Endothelial cell of umbilical vein (primary cell): ENCODE results near the gene TMC3. TPM values are rescaled to one million over a fixed set of nuclear protein-coding genes. Genes with fewer than 3 reads are reported as not detected.

Experiments
- BruUV-seq: library from RNA; stranded (reverse); fragments of 400-500 nt; replicated peaks from 2 replicates; lab custom pipeline; 2021; lab: Mats Ljungman, UMichigan
- CTCF ChIA-PET: fragments of 300-600, 350-600 bp; sonication (Branson Sonifier 250); formaldehyde crosslinking; loops from one replicate; lab custom pipeline; 2021; ENCODE audit warnings: antibody characterized with exemption, inconsistent platforms; lab: Charles Lee
- POLR2A ChIA-PET: fragments of 300-600, 350-600 bp; sonication (Branson Sonifier 250); formaldehyde crosslinking; loops from one replicate; lab custom pipeline; 2021; ENCODE audit warnings: antibody characterized with exemption, inconsistent platforms; lab: Charles Lee
- DNase-seq: peaks from one replicate; pipeline ENCODE4 v3.0.0-alpha.2; 2011; ENCODE audit warnings: low read depth, low spot score
- FAIRE-seq: peaks from 2 replicates; lab custom pipeline; 2011; peaks lifted over from hg19 to GRCh38; lab: Jason Lieb, UNC
- H2AFZ ChIP-seq: 2 replicates; pipeline ENCODE4 v1.6.0; 2012; ENCODE audit warnings: low read depth, low read length, control low read depth, inconsistent platforms
- H3K27ac ChIP-seq: 2 replicates; pipeline ENCODE4 v1.5.1; 2011; ENCODE audit warnings: low read depth, mild to moderate bottlenecking, control low read depth, low read length, moderate library complexity; ENCODE audit not compliant: insufficient read depth
- H3K27me3 ChIP-seq, 2 experiments: 2 replicates each; pipeline versions ENCODE4 v1.6.0 to v1.6.1; 2011; ENCODE audit warnings: low read length in 2 of 2, mixed read lengths in 1 of 2; ENCODE audit not compliant: control insufficient read depth in 2 of 2, insufficient read depth in 2 of 2
- H3K36me3 ChIP-seq, 2 experiments: 2 replicates in 1 of 2; 3 replicates in 1 of 2; pipeline ENCODE4 v1.5.1; 2011; ENCODE audit warnings: low read length in 2 of 2, mild to moderate bottlenecking in 1 of 2, moderate library complexity in 1 of 2; ENCODE audit not compliant: control insufficient read depth in 2 of 2, insufficient read depth in 2 of 2; ENCODE audit errors: extremely low read depth in 1 of 2
- H3K4me1 ChIP-seq: 3 replicates; pipeline ENCODE4 v1.5.1; 2011; ENCODE audit warnings: mild to moderate bottlenecking, low read length; ENCODE audit not compliant: control insufficient read depth, insufficient read depth; ENCODE audit errors: extremely low read depth
- H3K4me2 ChIP-seq: 2 replicates; pipeline ENCODE4 v1.6.1; 2011; ENCODE audit warnings: low read length, control low read depth, mixed read lengths; ENCODE audit not compliant: insufficient read depth
- H3K4me3 ChIP-seq, 3 experiments: fragments of 200-600 bp in 1 of 3; sonication (generic), shearing (Covaris generic) in 1 of 3; replicated peaks in 1 of 3; 2 replicates each; pipeline ENCODE4 v1.5.1; 2011 to 2016; ENCODE audit warnings: control low read depth in 3 of 3, low read length in 3 of 3, mild to moderate bottlenecking in 2 of 3, inconsistent platforms in 1 of 3, low read depth in 1 of 3, moderate library complexity in 1 of 3; ENCODE audit not compliant: insufficient read depth in 1 of 3
- H3K79me2 ChIP-seq: 2 replicates; pipeline ENCODE4 v1.6.0; 2012; ENCODE audit warnings: low read length, inconsistent platforms; ENCODE audit not compliant: control insufficient read depth, insufficient read depth
- H3K9ac ChIP-seq: replicated peaks from 2 replicates; pipeline ENCODE3; 2011; ENCODE audit warnings: low read length, control low read depth; ENCODE audit not compliant: insufficient read depth; ENCODE audit errors: extremely low read depth
- H3K9me1 ChIP-seq: replicated peaks from 3 replicates; pipeline ENCODE4 v1.6.0; 2011; ENCODE audit warnings: mild to moderate bottlenecking, low read length; ENCODE audit not compliant: control insufficient read depth, insufficient read depth; ENCODE audit errors: extremely low read depth
- H3K9me3 ChIP-seq: replicated peaks from 2 replicates; pipeline ENCODE4 v1.5.1; 2012; ENCODE audit warnings: low read length, inconsistent platforms; ENCODE audit not compliant: control insufficient read depth, insufficient read depth
- H4K20me1 ChIP-seq: replicated peaks from 2 replicates; pipeline ENCODE3; 2011; ENCODE audit warnings: mild to moderate bottlenecking, low read length; ENCODE audit not compliant: control insufficient read depth, insufficient read depth; ENCODE audit errors: extremely low read depth
- CTCF ChIP-seq, 2 donors: IDR thresholded peaks; 1 replicate in 1 of 2; 2 replicates in 1 of 2; pipeline ENCODE4 v1.5.1; 2011; ENCODE audit warnings: low read length in 2 of 2, mild to moderate bottlenecking in 2 of 2, moderate library complexity in 2 of 2, control low read depth in 1 of 2, inconsistent platforms in 1 of 2, low read depth in 1 of 2; ENCODE audit not compliant: insufficient read depth in 1 of 2; ENCODE audit errors: extremely low read depth in 1 of 2
- EZH2 ChIP-seq: IDR thresholded peaks from 2 replicates; pipeline ENCODE4 v1.6.1; 2012; ENCODE audit warnings: borderline replicate concordance, low read depth, mild to moderate bottlenecking, moderate library complexity, low read length, inconsistent platforms; ENCODE audit not compliant: severe bottlenecking
- FOS ChIP-seq: IDR thresholded peaks from 2 replicates; pipeline ENCODE4 v1.6.1; 2011; ENCODE audit warnings: mild to moderate bottlenecking, low read length, moderate library complexity, borderline replicate concordance; ENCODE audit not compliant: insufficient read depth
- GATA2 ChIP-seq: IDR thresholded peaks from 2 replicates; pipeline ENCODE4 v1.7.0; 2011; ENCODE audit warnings: low read depth, mild to moderate bottlenecking, moderate library complexity, mixed read lengths, low read length; ENCODE audit not compliant: insufficient read length, insufficient read depth
- JUN ChIP-seq: IDR thresholded peaks from 2 replicates; pipeline ENCODE4 v1.6.1; 2011; ENCODE audit warnings: borderline replicate concordance, low read depth; ENCODE audit not compliant: insufficient read length, insufficient read depth
- MAX ChIP-seq: IDR thresholded peaks from 2 replicates; pipeline ENCODE4 v1.6.1; 2011; ENCODE audit not compliant: insufficient read depth, insufficient read length
- MYC ChIP-seq: IDR thresholded peaks from one replicate; pipeline ENCODE4 v1.6.1; 2011; ENCODE audit warnings: mild to moderate bottlenecking, low read depth, low read length
- POLR2A ChIP-seq: IDR thresholded peaks from 2 replicates; pipeline ENCODE4 v1.6.1; 2012; ENCODE audit warnings: low read depth, mild to moderate bottlenecking, control low read depth, low read length
- POLR2AphosphoS5 ChIP-seq: IDR thresholded peaks from 2 replicates; pipeline ENCODE4 v1.6.1; 2012; ENCODE audit warnings: low read depth, mild to moderate bottlenecking, control low read depth, low read length, moderate library complexity; ENCODE audit not compliant: insufficient read depth
- dilution Hi-C: fragments of 300-500 bp; cut with MboI; formaldehyde crosslinking; loops from one replicate; pipeline ENCODE4 v1.15.0; 2019; ENCODE audit warnings: low sequenced_read_pairs; ENCODE audit not compliant: extremely low pct_ligation_motif_present
- intact Hi-C: fragments of 100-400 bp; cut with micrococcal nuclease; formaldehyde crosslinking; loops from one replicate; pipeline ENCODE4 v1.10.0; 2022
- polyA plus RNA-seq, 4 experiments: library from polyadenylated mRNA; depleted of rRNA in 3 of 4; stranded (reverse) in 3 of 4; unstranded in 1 of 4; fragments of >200 nt; gene quantifications; 2 replicates each; pipeline versions ENCODE4 v1.2.1 to v1.2.3, GENCODE V29; 2011 to 2012; ENCODE audit warnings: missing spikeins in 1 of 4
- total RNA-seq: library from RNA; stranded (reverse); gene quantifications from 2 replicates; pipeline ENCODE4 v1.2.3, GENCODE V29; 2021

TMC3 gene
- total and polyA plus RNA-seq, 2 donors (not counting 3 experiments of a cell fraction or from before 2014, with no cell fraction given): not detected

- H3K4me2 ChIP-seq: no peak overlapping the region
- H3K27me3 ChIP-seq: no peaks in the 10 kb centered on the region
- dilution Hi-C loops: no loop called here
- ChIA-PET POLR2A (no interaction called here), CTCF (interaction anchor here (1.4 to 2.0 kb wide), 2 partner anchors 28 to 116 kb away, joined by 3 to 8 read pairs; no protein-coding TSS in a partner anchor)
- no peak for TF ChIP-seq MAX
- no peak for TF ChIP-seq POLR2AphosphoS5
- no peak for TF ChIP-seq MYC
- intact Hi-C loops: loop anchor here (5.0 kb wide), 1 partner anchor 624 kb away; no protein-coding TSS in a partner anchor
- H3K36me3 ChIP-seq: no peaks in the 10 kb centered on the region
- no peaks in the 10 kb centered on the region for H4K20me1 ChIP-seq
- DNase-seq (no peak), FAIRE-seq (no peak)
- no peak overlapping the region for H2AFZ ChIP-seq
- peaks cover 2% of the 10 kb centered on the region for H3K9me1 ChIP-seq
- no peaks in the 10 kb centered on the region for H3K4me1 ChIP-seq
- H3K9me3 ChIP-seq: no peaks in the 10 kb centered on the region
- no peak overlapping the region for H3K9ac ChIP-seq
- no peaks in the 10 kb centered on the region for H3K79me2 ChIP-seq
- H3K4me3 ChIP-seq: no peak overlapping the region
- H3K27ac ChIP-seq: no peak overlapping the region
- no TSS peak for BruUV-seq
Measured at GRCh38 chr15:81381720-81382119, 7.7 kb upstream of the TMC3 start.

- no peaks in the 10 kb centered on the region for H3K79me2 ChIP-seq
- H3K27ac ChIP-seq: no peak overlapping the region
- TF ChIP-seq FOS (no peak), POLR2AphosphoS5 (no peak), GATA2 (no peak), MAX (no peak), EZH2 (no peak), JUN (no peak), CTCF (IDR thresholded peaks at IDR 0.05; ENCODE audit: extremely low read depth in 1 of 2, insufficient read depth in 1 of 2, low read depth in 1 of 2, low read length in 2 of 2) (no peak), POLR2A (no peak), MYC (no peak)
- H3K4me3 ChIP-seq: no peak overlapping the region
- no peaks in the 10 kb centered on the region for H3K9me3 ChIP-seq
- no TSS peak for BruUV-seq
- no peak overlapping the region for H2AFZ ChIP-seq
- no peaks in the 10 kb centered on the region for H3K27me3 ChIP-seq
- dilution Hi-C loops: no loop called here
- H3K36me3 ChIP-seq: no peaks in the 10 kb centered on the region
- no peaks in the 10 kb centered on the region for H4K20me1 ChIP-seq
- FAIRE-seq (no peak), DNase-seq (no peak)
- ChIA-PET CTCF (interaction anchor here (0.8 to 2.0 kb wide), 3 partner anchors 29 to 115 kb away, joined by 3 to 8 read pairs (median 3); no protein-coding TSS in a partner anchor), POLR2A (no interaction called here)
- H3K9me1 ChIP-seq: peaks cover 2% of the 10 kb centered on the region
- no peak overlapping the region for H3K9ac ChIP-seq
- H3K4me1 ChIP-seq: no peaks in the 10 kb centered on the region
- H3K4me2 ChIP-seq: no peak overlapping the region
- intact Hi-C loops: loop anchor here (5.0 kb wide), 1 partner anchor 623 kb away; no protein-coding TSS in a partner anchor
Measured at GRCh38 chr15:81380668-81381067, 6.7 kb upstream of the TMC3 start.
